Measurements from ENCODE around the gene MTCL1.

Gene MTCL1

DNA sequence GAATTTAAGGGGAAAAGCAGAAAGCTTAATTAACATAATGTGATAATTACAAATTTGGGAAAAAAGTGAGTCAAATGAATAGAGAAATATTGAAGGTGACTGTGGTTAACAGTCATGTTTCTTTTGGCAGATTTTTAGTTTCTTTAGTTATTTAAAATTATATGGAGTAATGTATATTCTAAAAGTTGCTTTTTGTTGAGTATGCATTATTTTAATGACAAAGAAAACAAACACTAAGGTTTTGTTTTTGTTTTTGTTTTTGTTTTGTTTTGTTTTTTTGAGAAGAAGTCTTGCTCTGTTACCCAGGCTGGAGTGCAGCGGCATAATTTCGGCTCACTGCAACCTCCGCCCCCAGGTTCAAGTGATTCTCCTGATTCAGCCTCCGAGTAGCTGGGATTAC, 30.3 kb upstream of the MTCL1 start:
- Mint-ChIP-seq H3K4me1 (no peaks in the 10 kb centered on the region), H3K36me3 (no peaks in the 10 kb centered on the region), H3K9me3 (peaks cover 3% of the 10 kb centered on the region), H3K27ac (no peak overlapping the region), H3K4me3 (no peak overlapping the region), H3K27me3 (no peaks in the 10 kb centered on the region)
- ATAC-seq, result no peak

DNA sequence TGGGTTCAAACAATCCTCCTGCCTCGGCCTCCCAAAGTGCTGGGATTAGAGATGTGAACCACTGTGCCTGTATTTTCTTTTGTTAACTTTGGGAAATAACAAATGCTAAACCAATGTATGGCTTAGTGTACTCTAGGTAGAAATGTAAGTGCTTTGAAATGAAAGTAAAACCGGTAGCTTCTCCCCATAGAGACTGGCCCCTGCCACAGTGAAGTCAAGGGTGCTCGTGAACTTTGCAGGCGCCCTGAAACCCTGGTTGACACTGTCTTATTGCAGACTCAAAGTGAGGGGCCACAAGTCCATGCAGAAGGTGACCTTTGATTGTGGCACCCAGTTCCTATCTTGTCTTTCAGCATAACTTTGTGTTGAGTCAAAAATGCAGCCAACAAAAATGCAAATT, 24.2 kb upstream of the MTCL1 start:
- no peaks in the 10 kb centered on the region for H3K36me3 Mint-ChIP-seq
- no peaks in the 10 kb centered on the region for H3K27me3 Mint-ChIP-seq
- no peak overlapping the region for H3K4me3 Mint-ChIP-seq
- H3K4me1 Mint-ChIP-seq, result no peaks in the 10 kb centered on the region
- H3K27ac Mint-ChIP-seq, result no peak overlapping the region
- ATAC-seq, result no peak
- H3K9me3 Mint-ChIP-seq, result no peaks in the 10 kb centered on the region

DNA sequence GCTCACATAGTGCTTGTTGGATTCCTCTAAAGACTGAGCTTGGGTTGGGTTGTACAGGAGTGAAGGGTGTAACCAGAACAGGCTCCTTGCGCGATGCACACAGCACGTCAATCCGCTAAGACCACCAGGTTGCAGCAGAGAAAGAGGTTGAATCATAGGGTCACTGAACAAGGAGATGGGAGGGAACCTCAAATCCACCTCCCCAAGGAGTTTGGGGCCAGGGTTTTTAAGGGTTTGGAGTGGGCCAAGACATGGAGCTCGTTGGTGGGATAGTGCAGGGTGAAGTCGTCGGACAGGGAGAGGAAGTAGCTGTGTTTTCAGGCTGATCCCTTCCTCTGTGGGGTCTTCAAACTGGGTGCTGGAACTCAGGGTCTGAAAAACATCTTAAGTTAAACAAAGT, 20.8 kb upstream of the MTCL1 start:
- Mint-ChIP-seq H3K27ac (no peak overlapping the region), H3K9me3 (no peaks in the 10 kb centered on the region), H3K27me3 (no peaks in the 10 kb centered on the region), H3K36me3 (no peaks in the 10 kb centered on the region), H3K4me1 (no peaks in the 10 kb centered on the region), H3K4me3 (no peak overlapping the region)
- no peak for ATAC-seq

DNA sequence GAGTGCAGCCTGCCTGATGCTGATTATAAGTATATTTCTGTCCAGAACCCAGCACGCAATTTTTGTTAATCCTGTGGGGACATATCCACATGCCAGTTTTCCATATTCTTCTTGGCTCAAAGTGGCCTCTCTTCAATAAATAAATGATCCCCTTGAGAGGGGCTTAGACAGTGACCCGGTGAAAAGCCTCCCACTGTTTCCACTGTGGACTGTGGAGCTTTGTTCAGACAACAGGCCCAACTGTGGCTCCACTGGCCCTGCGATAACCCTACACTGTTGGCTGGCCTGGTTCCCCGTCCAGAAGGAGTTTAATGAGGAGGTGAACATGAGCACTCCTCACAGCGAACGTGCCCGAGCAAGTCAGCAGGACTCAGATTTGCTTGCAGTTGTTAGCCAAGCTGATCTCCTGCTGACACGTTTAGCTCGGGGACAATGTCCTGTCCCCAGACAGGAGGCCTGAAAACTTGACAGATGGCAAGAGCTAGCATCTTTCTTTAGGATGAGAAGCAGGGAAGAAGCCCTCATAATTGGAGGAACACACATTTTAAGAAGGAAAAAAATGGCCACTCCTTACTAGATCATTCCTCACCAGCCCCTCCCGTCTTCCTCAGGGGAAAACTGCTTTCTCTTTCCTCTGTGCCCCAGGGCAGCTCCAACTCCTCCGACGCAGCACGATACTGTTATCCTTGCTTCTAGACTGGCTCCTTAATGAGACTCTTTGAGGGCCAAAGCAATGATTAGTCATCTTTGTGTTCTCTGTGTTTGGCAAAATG, 20.0 kb upstream of the MTCL1 start:
- Mint-ChIP-seq H3K4me1 (no peaks in the 10 kb centered on the region), H3K4me3 (no peak overlapping the region), H3K36me3 (no peaks in the 10 kb centered on the region), H3K27me3 (no peaks in the 10 kb centered on the region), H3K27ac (no peak overlapping the region), H3K9me3 (no peaks in the 10 kb centered on the region)
- ATAC-seq, result no peak

DNA sequence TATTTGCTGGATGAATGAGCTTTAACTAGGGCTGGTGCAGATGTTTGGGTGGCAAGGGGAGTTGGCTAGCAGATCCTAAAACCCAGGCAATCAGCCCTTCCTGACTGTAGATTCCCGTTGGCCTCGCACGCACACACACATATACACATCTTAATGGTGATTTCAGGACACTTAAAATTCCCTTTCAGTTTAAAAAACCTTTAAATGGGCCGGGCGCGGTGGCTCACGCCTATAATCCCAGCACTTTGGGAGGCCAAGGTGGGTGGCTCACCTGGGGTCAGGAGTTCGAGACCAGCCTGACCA, 19.5 kb upstream of the MTCL1 start:
- Mint-ChIP-seq H3K4me1 (no peaks in the 10 kb centered on the region), H3K27me3 (no peaks in the 10 kb centered on the region), H3K4me3 (no peak overlapping the region), H3K27ac (no peak overlapping the region), H3K36me3 (no peaks in the 10 kb centered on the region), H3K9me3 (no peaks in the 10 kb centered on the region)
- ATAC-seq, result no peak

DNA sequence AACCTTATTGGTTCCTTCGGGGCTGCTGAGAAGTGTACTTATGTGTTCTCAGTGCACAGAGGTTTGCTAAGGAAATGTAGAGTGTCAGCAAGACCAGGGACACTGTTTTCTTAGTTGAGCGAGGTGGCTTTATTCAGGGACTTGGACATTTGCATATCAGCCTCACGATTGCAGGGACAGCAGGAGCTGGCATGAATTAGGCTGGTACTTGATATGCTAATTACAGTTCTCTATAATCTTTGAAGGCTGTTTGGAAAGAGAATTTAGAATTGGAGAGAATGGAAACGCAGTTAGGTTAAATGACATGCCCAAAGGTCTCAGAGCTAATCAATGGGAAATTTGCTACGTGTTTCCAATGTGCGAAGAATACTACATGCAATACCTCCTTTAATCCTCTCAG, 18.7 kb upstream of the MTCL1 start:
- Mint-ChIP-seq H3K27me3 (no peaks in the 10 kb centered on the region), H3K4me1 (no peaks in the 10 kb centered on the region), H3K27ac (no peak overlapping the region), H3K4me3 (no peak overlapping the region), H3K9me3 (no peaks in the 10 kb centered on the region), H3K36me3 (no peaks in the 10 kb centered on the region)
- no peak for ATAC-seq

DNA sequence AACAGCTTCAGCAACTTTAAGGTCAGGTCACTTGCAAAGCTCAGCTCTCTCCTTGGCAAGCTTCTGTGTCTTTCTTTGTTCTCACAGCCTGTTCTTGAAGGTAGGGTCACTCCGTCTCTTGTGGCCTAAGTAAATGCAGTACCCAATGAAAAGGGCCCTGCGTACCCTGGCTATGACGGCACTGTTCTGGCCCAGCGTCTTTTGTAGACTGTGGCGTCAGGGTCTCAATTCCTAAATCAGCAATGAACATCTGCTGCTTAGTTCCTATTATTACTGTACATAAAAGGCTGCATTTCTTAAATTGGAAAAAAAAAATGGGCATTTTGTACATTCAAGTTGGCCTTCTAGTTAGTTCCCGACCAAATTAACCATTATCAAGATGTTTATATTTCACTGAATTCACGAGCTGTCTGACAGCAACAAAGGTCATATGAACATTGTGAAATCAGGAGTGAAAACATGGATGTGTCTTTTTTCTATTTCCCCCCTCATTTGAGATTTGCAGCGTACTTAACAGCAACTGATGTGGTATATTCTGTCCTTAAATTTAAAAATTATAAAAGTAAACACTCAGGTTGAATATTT, 17.0 kb upstream of the MTCL1 start:
- H3K9me3 Mint-ChIP-seq, result no peaks in the 10 kb centered on the region
- no peak overlapping the region for H3K27ac Mint-ChIP-seq
- H3K36me3 Mint-ChIP-seq, result no peaks in the 10 kb centered on the region
- no peaks in the 10 kb centered on the region for H3K4me1 Mint-ChIP-seq
- no peak for ATAC-seq
- no peaks in the 10 kb centered on the region for H3K27me3 Mint-ChIP-seq
- no peak overlapping the region for H3K4me3 Mint-ChIP-seq

DNA sequence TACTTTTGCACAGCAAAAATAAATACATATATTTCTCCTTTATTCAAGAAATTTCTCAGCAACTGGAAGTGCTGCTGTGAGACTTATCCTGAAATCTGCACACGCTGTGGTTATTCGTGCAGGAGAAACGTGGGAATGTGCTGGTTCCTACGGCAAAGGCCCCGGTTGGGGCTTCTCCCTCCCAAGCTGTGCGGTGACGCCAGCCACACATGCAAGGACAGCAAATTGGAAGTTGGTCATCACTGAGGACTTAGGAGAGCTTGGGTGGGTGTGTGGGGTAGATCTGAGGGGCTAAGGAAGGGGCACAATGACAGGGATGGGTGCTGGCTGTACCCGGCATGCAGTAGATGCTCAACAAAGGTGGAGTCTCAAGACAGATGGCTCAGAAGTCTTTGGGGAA, 16.5 kb upstream of the MTCL1 start:
- no peak overlapping the region for H3K27ac Mint-ChIP-seq
- no peaks in the 10 kb centered on the region for H3K27me3 Mint-ChIP-seq
- H3K9me3 Mint-ChIP-seq, result no peaks in the 10 kb centered on the region
- no peak for ATAC-seq
- no peak overlapping the region for H3K4me3 Mint-ChIP-seq
- no peaks in the 10 kb centered on the region for H3K4me1 Mint-ChIP-seq
- H3K36me3 Mint-ChIP-seq, result no peaks in the 10 kb centered on the region

DNA sequence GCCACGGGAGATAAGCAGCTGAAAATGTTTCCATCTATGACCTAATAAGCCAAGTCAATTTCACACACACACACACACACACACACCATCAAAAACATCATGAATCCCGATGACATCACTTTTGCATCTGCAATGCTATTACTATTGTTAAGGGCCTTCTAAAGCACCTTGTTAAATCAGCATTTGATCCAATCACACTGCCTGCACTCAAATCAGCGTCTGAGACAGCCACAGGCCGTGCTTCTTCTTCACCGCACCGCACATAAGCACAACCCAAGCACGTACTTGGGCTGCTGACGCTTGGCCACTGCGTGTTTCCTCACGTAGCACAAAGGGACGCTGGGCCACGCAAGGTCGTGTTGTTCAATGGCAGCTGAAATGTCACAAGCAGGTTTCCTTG, 15.8 kb upstream of the MTCL1 start:
- no peak for ATAC-seq
- Mint-ChIP-seq H3K27me3 (no peaks in the 10 kb centered on the region), H3K9me3 (no peaks in the 10 kb centered on the region), H3K36me3 (no peaks in the 10 kb centered on the region), H3K4me1 (no peaks in the 10 kb centered on the region), H3K4me3 (no peak overlapping the region), H3K27ac (no peak overlapping the region)

DNA sequence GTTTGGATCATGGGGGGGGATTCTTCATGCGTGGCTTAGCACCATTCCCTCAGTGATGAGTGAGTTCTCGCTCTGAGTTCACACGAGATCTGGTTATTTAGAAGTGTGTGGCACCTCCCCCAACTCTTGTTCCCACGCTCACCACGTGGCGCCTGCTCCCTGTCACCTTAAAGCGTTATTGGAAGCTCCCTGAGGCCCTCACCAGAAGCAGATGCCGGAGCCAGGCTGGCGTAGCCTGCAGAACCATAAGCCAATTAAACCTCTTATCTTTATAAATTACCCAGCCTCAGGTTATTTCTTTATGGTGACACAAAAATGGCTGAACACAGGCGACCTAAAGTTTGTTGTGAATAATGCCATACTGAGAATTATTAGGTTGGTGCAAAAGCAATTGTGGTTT, 10.5 kb upstream of the MTCL1 start:
- peak overlapping the region; percentile 17 for H3K27ac Mint-ChIP-seq
- H3K27me3 Mint-ChIP-seq, result peaks cover 7% of the 10 kb centered on the region
- H3K4me1 Mint-ChIP-seq, result peaks cover 13% of the 10 kb centered on the region
- H3K9me3 Mint-ChIP-seq, result no peaks in the 10 kb centered on the region
- no peak for ATAC-seq
- H3K4me3 Mint-ChIP-seq, result no peak overlapping the region
- H3K36me3 Mint-ChIP-seq, result no peaks in the 10 kb centered on the region

DNA sequence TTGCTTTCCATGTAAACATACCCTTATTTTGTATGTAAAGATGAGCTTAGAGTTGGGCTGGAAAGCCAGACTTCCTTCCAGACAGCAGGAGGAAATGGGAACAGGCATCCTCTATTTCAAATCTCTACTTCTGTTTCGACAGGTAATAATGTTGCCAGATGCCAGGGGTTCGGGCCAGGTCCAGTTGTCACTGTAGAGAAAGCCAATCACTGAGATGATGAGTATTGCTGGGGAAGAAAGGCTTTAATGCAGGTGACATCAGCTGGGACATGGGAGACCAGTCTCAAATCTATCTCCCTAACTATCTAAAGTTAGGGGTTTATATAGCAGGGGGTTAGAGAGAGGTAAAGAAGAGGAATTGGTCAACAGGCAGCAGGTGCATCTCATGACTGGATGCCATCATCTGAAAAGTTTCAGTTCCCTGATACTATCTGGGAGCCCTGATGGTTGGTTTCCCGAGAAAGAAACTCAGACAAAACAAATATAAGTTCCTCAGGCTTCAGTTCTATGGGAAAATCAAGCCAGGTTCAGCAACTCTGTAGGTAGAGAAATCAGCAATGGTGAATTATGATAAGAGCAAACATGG, 9.3 kb upstream of the MTCL1 start:
- no peaks in the 10 kb centered on the region for H3K9me3 Mint-ChIP-seq
- H3K4me1 Mint-ChIP-seq, result peaks cover 13% of the 10 kb centered on the region
- H3K4me3 Mint-ChIP-seq, result no peak overlapping the region
- peak; percentile 94 for ATAC-seq
- H3K27me3 Mint-ChIP-seq, result peaks cover 10% of the 10 kb centered on the region
- H3K36me3 Mint-ChIP-seq, result no peaks in the 10 kb centered on the region
- H3K27ac Mint-ChIP-seq, result peak overlapping the region; percentile 71

DNA sequence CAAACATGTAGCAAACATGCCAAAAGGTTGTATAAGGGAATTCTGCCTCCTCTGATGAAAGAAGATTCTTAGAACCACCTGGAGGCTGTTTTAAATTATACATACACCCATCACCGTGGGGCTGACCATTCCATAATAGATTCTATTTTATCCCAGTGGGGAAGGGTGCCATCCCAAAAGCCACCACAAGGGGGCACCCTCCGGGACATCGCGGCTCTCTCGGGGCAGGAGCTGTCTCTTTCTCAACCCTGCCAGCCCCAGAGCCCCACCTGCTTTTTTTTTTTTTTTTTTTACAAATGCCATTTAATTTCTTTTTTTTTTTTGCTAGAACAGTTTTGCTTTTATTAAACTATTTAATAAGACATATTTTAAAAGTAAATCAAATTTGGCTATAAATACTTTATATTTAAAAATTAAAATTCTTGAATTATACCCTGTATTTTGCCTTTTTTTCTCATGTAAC, 8.6 kb upstream of the MTCL1 start:
- H3K4me3 Mint-ChIP-seq, result no peak overlapping the region
- H3K27ac Mint-ChIP-seq, result no peak overlapping the region
- H3K27me3 Mint-ChIP-seq, result peaks cover 10% of the 10 kb centered on the region
- H3K36me3 Mint-ChIP-seq, result no peaks in the 10 kb centered on the region
- peak; percentile 83 for ATAC-seq
- H3K9me3 Mint-ChIP-seq, result no peaks in the 10 kb centered on the region
- peaks cover 13% of the 10 kb centered on the region for H3K4me1 Mint-ChIP-seq

DNA sequence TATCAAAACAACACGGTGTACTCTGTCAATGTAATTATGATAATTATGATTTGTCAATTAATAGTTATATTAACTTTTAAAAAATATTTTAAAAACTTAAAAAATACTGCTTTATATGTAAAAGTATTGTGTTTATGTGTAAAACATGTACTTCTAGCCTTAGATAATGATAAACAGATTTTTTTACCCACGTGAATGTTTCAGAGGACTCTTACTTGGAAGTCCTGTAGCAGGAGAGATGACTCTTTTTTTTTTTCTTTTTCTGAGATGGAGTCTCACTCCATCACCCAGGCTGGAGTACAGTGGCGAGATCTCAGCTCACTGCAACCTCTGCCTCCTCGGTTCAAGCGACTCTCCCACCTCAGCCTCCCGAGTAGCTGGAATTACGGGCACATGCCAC, 6.2 kb upstream of the MTCL1 start:
- H3K36me3 Mint-ChIP-seq, result no peaks in the 10 kb centered on the region
- ATAC-seq, result no peak
- H3K27me3 Mint-ChIP-seq, result peaks cover 34% of the 10 kb centered on the region
- H3K4me1 Mint-ChIP-seq, result peaks cover 25% of the 10 kb centered on the region
- H3K9me3 Mint-ChIP-seq, result no peaks in the 10 kb centered on the region
- no peak overlapping the region for H3K4me3 Mint-ChIP-seq
- H3K27ac Mint-ChIP-seq, result peak overlapping the region; percentile 13

DNA sequence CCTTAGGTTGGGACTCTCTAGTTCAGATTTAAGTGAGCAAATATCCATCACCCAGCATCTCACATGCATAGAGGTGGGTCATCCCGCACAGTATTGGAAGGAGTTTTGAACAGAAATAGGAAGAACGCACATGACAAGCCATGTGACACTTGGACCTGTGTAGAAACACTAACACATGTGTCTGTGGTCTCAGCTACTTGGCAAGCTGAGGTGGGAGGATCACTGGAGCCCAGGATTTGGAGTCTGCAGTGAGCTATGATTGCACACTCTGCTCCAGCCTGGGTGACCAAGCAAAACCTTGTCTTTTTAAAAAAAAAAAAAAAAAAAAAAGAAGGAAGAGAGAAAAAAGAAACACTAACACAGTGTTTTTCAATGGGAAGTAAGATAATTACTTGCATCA, 5.4 kb upstream of the MTCL1 start:
- Mint-ChIP-seq H3K27me3 (peaks cover 37% of the 10 kb centered on the region), H3K27ac (peak overlapping the region; percentile 13), H3K4me3 (no peak overlapping the region), H3K4me1 (peaks cover 31% of the 10 kb centered on the region), H3K9me3 (no peaks in the 10 kb centered on the region), H3K36me3 (no peaks in the 10 kb centered on the region)
- no peak for ATAC-seq

DNA sequence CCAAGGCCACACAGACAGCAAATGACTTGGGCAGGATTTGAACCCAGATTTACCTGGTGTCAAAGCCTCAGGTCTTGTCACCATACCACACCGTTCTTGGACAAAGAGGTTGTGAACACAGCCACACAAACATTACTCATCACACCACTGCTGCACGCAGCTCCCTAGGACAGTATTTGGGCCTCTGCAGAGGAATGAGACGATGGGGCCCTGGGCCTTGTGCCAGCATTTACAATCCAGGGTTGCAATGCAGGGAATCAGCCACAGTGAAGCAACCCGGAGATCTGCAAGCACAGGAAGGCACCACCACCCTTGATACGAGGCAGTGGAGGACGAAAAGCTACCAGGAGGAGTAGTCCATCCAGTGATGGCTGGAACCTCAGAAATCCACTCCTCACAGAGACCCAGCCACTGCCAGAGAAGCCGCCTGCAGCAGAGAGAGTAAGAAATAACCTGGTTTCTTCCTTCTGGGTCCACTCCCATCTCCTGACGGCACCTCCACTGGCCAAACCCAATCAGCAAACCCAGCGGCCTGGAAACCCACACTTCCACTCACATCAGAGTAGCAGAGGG, 3.7 kb upstream of the MTCL1 start:
- Mint-ChIP-seq H3K36me3 (no peaks in the 10 kb centered on the region), H3K27me3 (peaks cover 39% of the 10 kb centered on the region), H3K4me1 (peaks cover 23% of the 10 kb centered on the region), H3K9me3 (no peaks in the 10 kb centered on the region), H3K4me3 (no peak overlapping the region), H3K27ac (peak overlapping the region; percentile 24)
- no peak for ATAC-seq

DNA sequence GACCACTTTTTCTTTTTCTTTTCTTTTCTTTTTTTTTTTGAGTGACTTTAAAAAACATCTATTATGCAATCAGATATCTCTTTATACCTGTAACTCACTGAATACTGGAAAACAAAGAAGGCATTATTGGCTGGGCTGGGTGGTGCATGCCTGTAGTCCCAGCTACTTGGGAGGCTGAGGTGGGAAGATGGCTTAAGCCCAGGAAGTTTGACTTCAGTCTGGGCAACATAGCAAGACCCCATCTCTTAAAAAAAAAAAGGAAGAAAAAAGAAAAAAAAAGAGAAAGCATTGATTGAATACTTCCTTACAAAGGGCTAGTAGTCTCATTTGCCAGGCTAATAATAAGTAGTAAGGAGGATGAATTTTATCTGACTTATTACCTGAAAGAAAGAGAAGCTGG, 2.7 kb upstream of the MTCL1 start:
- Mint-ChIP-seq H3K27me3 (peaks cover 50% of the 10 kb centered on the region), H3K4me3 (no peak overlapping the region), H3K9me3 (no peaks in the 10 kb centered on the region), H3K4me1 (peaks cover 31% of the 10 kb centered on the region), H3K36me3 (no peaks in the 10 kb centered on the region), H3K27ac (peak overlapping the region; percentile 24)
- ATAC-seq, result no peak
